ENCODE data around the gene PTPN4.

The PTPN4 gene

DNA sequence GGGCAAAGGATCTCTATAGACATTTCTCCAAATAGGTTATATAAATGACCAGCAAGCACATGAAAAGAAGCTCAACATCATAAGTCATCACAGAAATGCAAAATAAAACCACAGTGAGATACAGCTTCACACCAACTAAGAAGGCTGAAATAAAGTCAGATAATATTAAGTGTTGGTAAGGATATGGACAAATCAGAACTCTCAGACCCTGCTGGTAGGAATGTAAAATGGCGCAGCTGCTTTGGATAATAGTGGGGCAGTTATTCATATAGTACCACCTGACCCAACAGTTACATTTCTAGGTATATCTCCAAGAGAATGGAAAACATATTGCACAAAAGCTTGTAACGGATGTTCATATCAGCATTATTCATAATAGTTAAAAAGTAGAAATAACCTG is 267.2 kb downstream of the PTPN4 start:
- no peak for ATAC-seq

DNA sequence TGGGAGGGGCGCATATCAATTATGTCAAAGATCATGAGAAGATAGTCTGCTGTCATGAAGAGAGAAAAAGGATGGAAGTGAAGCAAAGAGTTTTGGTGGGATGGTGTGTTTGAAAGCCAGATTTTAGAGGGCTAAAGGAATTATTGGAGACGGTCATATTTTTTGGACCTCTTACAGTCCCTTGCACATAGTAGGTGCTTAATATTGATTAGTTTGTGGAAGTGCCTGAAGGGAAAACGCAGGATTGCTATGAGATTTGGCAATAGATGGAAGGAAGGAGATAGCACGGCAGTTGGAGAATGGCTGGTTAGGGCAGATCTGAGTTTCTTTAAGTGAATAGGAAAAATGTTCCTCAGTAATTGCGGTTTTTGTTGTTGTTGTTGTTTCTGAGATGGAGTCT is 269.1 kb downstream of the PTPN4 start:
- no peak for ATAC-seq

DNA sequence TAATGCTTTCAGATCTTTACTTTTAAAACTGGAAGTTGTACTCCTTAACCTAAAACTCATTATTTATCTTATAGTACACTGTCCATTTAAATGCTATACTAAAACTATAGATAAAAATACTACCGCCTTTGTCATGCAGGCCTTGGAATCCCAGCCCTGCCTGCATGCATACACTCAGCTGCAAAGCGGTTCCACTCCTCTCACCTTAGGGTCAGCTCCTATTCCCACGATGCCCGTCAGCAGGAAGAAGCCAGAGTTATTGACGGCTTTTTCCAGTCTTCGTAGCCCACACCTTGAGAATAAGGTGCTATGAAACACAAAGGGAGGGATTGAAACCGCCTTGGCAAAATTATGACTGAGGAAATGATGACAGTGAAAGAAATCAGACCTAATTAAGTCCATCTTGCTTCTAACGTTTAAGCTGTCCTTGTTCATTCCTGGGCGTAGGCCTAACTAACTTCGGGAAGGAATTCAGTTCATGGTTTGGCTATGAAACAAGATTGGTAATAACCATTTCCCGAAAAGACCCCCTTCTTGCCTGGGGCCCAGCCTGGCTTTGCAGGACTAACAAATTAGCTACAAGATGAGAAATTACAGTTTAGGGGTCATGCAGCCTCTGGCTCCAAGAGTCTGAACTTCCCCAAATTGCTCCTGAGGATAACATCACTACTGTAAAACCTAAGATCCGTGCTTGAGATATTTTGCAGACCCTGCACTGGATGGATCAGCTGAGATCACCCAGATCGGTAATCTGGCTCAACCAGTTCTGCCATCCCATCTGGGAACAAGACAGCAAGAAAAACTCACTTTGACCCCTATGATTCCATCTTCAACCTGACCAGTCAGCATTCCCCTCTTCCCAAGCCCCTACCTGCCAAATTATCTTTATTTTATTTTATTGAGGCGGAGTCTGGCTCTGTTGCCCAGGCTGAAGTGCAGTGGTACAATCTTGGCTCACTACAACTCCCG is 270.2 kb downstream of the PTPN4 start:
- no peak for ATAC-seq

DNA sequence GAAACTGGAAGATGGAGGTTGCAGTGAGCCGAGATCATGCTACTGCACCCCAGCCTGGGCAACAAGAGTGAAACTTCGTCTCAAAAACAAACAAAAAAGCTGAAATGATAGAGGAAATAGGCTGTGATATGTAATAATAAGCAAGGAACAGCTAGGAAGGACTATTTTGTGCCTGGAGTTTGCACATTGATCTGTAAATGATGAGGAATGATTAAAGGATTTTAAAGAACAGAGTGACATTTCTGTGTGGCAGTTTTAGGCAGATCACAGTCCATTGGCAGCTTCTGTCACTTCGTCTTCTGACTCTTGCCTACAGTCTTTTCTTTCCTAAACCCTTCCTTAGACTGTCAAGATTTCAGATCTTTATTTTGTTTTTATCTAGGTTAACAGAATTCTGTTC is 272.6 kb downstream of the PTPN4 start:
- ATAC-seq: no peak

Data from activated CD4-positive, CD25-positive, alpha-beta regulatory T cell treated with anti-CD3 and anti-CD28 coated beads, Interleukin-2, amount 50 U/mL, for 24 hours (primary cell).